ENCODE data around the gene TRERF1. TPM values are rescaled to one million over a fixed set of nuclear protein-coding genes. Genes with fewer than 3 reads are reported as not detected.

Gene TRERF1
- total RNA-seq, 2 donors from 2014 or later, result 3.5 to 3.8 TPM

GRCh38 chr6:42433409-42433808, 18.3 kb downstream of the TRERF1 start:
- no peaks in the 10 kb centered on the region for H3K9me3 ChIP-seq

DNA sequence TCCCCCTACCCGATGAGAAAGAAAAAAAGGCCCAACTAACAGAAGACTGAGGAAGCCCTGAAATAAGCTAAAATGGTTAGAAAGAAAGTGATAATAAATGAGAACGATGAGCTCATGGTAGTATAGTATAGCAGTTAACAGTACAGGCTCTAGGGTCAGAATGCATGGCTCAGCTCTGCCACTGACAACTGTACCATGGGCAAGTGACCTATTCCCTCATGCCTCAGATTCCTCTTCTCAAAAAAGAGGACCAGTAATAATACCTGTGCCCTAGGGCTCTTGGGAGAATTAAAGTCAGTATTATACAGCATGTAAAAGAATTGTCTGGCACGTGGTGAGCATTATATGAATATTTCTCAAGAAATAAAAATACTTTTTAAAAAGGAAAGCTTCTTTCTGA, 19.8 kb downstream of the TRERF1 start:
- H3K4me3 ChIP-seq, result no peak overlapping the region
- no peak overlapping the region for H3K27ac ChIP-seq
- no peak for TF ChIP-seq CTCF (IDR thresholded peaks at IDR 0.05)
- DNase-seq, result no peak
- H3K36me3 ChIP-seq, result no peaks in the 10 kb centered on the region
- H3K9me3 ChIP-seq, result no peaks in the 10 kb centered on the region
- intact Hi-C loops (cut with DNase I), result no loop called here
- no peak overlapping the region for H3K9ac ChIP-seq (ENCODE audit: low read depth in 2 of 2, low read length in 2 of 2)
- peaks cover 5% of the 10 kb centered on the region for H3K4me1 ChIP-seq
- H3K27me3 ChIP-seq, result no peaks in the 10 kb centered on the region

More at GRCh38 chr6:42433409-42433808, 18.3 kb downstream of the TRERF1 start:
- no peak for DNase-seq
- H3K36me3 ChIP-seq, result no peaks in the 10 kb centered on the region
- no peak overlapping the region for H3K9ac ChIP-seq (ENCODE audit: low read depth in 2 of 2, low read length in 2 of 2)
- intact Hi-C loops (cut with DNase I), result no loop called here
- no peak for TF ChIP-seq CTCF (IDR thresholded peaks at IDR 0.05)
- no peaks in the 10 kb centered on the region for H3K27me3 ChIP-seq
- peaks cover 5% of the 10 kb centered on the region for H3K4me1 ChIP-seq
- H3K4me3 ChIP-seq, result no peak overlapping the region
- no peak overlapping the region for H3K27ac ChIP-seq

DNA sequence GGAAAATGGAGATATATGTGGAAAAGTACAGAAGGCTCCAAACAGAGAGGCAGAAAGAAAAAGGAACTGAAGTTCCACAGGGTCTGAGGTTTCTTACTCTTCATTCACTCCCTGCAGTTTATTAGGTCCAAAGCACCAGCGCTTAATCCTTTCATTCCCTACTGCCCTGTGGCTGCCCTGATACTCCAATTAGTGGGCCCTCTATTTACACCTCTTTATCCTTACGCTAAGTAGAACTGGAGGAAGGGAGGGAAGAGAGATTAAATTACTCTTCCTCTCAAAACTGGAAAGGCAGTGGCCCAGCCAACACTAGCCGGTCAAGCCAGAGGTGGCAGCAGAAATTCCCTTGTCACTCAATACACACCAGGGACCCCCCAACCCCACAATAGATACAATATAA, 20.4 kb downstream of the TRERF1 start:
- Histone ChIP-seq H3K4me3 (no peak overlapping the region), H3K27ac (no peak overlapping the region), H3K27me3 (no peaks in the 10 kb centered on the region), H3K9me3 (no peaks in the 10 kb centered on the region), H3K36me3 (no peaks in the 10 kb centered on the region), H3K4me1 (peaks cover 5% of the 10 kb centered on the region), H3K9ac (ENCODE audit: low read depth in 2 of 2, low read length in 2 of 2) (no peak overlapping the region)
- DNase-seq, result no peak
- TF ChIP-seq CTCF (IDR thresholded peaks at IDR 0.05), result no peak
- intact Hi-C loops (cut with DNase I), result no loop called here

GRCh38 chr6:42429836-42430235, 21.9 kb downstream of the TRERF1 start:
- H3K27ac ChIP-seq, result no peak overlapping the region
- intact Hi-C loops (cut with DNase I), result no loop called here

DNA sequence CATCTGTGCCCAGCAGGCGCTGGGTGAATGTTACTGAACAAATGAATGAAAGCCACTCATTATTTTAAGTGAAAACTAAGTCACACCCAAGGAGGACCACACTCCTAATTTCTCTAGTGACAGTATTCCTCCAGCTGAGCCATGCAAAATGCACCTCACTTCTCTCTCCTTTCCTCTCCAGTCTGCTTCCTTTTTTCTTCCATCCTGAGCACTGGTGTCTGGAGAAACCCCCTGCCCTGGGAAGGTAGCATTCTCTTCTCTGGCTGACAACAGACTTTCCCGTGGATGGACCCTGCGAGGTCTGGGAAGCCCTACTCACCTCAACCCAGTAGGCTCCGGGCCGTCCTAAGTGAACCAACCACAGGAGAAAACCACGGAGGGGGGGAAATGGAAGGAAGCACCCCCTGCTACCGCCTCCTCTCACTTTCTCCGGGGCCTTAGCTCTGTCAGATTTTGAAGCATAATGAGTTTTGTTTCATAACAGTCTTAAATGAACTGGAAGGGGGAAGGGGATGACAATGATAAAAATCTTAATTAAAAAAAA, 22.6 kb downstream of the TRERF1 start:
- H3K9me3 ChIP-seq, result no peaks in the 10 kb centered on the region
- DNase-seq, result no peak
- intact Hi-C loops (cut with DNase I), result no loop called here
- H3K9ac ChIP-seq (ENCODE audit: low read depth in 2 of 2, low read length in 2 of 2), result no peak overlapping the region
- no peaks in the 10 kb centered on the region for H3K27me3 ChIP-seq
- no peak for TF ChIP-seq CTCF (IDR thresholded peaks at IDR 0.05)
- peaks cover 5% of the 10 kb centered on the region for H3K4me1 ChIP-seq
- no peak overlapping the region for H3K4me3 ChIP-seq
- no peak overlapping the region for H3K27ac ChIP-seq
- no peaks in the 10 kb centered on the region for H3K36me3 ChIP-seq

More at GRCh38 chr6:42429836-42430235, 21.9 kb downstream of the TRERF1 start:
- Histone ChIP-seq H3K4me1 (peaks cover 5% of the 10 kb centered on the region), H3K4me3 (no peak overlapping the region), H3K9me3 (no peaks in the 10 kb centered on the region), H3K27me3 (no peaks in the 10 kb centered on the region), H3K36me3 (no peaks in the 10 kb centered on the region), H3K9ac (ENCODE audit: low read depth in 2 of 2, low read length in 2 of 2) (no peak overlapping the region)
- no peak for DNase-seq
- no peak for TF ChIP-seq CTCF (IDR thresholded peaks at IDR 0.05)
